Measurements from ENCODE around the gene RESP18.
A peak's percentile ranks its signal among the peaks of the same experiment; 100 is the strongest.
"Not testable (repeated sequence)": the region's sequence is repeated elsewhere in the genome, so short reads cannot be mapped to it uniquely, and the experiment has no call there.

The RESP18 gene

DNA sequence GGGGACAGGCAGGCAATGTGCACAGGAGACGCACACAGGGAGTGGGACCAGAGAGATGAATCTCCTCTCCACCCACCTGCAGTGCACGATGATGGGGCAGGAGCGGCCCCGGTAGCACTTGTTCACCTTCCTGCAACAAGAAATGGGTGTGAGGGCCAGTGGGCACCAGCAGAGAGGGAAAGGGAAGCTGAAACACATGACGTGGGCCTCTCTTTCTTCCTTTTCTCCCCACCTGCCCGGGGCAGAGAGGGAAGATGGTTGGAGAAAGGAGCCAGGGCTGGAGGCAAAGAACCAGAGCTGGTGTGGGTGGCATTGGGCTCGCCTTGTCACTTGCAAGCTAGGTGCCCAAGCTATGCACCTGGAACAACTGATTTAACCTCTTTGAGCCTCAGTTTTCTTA, 41.1 kb downstream of the RESP18 start:
- no peak for DNase-seq

DNA sequence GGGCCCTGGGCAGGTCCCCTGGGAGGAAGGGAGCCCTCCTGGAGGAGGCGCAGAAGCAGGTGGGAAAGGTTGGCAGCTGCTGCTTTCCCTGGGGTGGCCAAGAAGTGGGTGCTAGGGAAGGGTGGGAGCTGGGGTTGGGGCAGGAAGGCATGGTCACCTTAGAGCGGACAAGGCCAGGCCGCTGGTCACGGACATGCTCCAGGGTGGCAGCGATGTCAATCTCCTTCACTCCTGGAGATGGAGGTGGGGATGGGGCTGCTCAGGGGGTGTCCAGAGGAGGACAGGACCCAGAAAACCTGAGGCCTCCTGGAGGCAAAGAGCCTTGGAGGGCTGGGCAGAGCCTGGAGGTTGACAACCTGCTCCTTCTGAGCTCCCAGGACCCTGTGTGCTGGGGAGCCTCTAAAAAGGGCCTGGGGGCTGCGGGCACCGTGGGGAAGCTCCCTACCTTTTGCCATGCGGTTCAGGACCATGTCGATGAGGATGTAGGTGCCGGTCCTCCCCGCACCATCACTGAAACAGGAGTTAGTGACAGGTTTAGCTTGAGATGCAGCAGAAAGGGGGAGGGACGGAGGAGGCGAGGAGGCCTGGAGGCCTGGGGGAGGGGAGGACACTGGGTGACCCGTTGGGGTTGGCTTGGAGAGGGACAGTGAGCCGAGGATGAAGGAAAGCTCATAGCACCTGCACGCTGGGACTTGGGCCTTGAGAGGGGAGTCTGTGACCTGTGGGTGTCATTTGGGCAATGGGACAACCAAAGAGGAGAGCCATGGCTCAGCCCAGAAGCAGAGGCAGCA, 42.0 kb downstream of the RESP18 start:
- DNase-seq: no peak

- peak; percentile 37 to 80 for DNase-seq
Measured at GRCh38 chr2:219289537-219290361, 42.8 kb downstream of the RESP18 start.

- no peak for DNase-seq
Measured at GRCh38 chr2:219289195-219289536, 43.4 kb downstream of the RESP18 start.

DNA sequence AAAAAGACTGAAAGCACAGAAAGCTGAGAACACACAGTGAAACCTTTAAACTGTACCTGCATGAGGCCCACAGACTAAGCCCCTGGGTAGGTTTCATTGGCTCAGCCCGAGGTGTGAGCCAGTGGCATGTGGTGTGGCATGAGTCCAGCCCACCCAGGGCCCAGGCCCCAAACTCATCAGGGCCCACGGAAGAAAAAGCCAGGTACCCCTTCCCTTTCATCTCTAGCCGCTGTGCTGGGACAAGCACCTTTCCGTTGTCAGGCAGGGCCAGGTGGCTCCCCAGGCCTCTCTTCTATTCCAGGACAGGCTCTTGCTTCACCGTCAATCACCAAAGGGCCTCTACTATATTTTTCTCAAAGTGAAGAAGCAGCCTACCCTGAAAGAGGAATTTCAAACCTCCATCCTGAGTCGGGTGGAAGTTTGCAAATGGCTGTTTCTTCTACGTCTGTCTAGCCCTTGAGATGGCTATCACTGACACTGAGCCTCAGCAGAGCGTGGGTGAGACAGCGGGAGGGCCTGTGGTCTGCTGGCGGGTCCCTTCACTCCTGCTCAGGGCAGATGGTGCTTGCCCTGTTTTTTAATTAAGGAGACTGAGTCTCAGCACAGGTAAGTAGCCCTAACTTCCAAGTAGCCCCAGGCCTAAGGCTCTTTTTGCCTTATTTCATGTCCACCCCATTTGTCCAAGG, 44.8 kb downstream of the RESP18 start:
- no peak for DNase-seq

DNA sequence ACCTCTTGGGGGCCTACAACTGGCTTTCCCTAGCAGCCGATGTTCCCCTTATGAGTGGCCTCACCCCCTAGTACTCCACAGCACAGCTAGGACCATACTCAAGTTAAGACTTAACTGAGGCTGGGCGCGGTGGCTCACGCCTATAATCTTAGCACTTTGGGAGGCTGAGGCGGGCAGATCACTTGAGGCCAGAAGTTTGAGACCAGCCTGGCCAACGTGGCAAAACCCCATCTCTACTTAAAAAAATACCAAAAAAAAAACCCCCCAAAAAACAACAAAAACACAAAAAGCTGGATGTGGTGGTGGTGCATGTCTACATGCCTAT, 45.5 kb downstream of the RESP18 start:
- DNase-seq: not testable (repeated sequence)

GRCh38 chr2:219286436-219287115, 46.0 kb downstream of the RESP18 start:
- DNase-seq: no peak

DNA sequence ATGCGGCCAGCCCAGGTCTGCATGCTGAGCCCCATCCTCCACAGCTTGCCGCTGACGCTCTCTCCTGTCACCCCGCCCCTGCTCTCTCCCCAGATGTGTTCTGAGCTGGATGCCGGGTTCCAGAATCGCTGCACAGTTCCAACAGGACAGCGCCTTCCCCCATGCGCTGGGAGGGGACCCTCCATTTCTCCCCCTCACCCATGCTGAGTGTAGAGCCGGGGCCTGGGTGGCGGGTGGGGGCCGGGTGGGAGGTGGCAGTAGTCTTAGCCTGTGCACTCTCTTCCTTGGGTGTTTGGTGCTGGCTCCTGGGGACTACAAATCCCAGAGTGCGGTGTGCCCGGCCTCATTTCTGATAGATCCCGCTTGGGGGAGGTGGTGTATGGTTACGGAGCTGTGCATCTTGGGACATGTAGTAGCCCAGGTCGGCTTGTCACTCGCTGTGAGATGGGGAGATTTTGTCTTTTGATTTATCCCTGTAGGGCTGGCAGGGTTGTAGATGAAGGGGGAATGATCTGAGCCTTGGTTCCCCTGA, 46.6 kb downstream of the RESP18 start:
- DNase-seq: no peak

- no peak for DNase-seq
Measured at GRCh38 chr2:219285373-219285735, 47.2 kb downstream of the RESP18 start.

DNA sequence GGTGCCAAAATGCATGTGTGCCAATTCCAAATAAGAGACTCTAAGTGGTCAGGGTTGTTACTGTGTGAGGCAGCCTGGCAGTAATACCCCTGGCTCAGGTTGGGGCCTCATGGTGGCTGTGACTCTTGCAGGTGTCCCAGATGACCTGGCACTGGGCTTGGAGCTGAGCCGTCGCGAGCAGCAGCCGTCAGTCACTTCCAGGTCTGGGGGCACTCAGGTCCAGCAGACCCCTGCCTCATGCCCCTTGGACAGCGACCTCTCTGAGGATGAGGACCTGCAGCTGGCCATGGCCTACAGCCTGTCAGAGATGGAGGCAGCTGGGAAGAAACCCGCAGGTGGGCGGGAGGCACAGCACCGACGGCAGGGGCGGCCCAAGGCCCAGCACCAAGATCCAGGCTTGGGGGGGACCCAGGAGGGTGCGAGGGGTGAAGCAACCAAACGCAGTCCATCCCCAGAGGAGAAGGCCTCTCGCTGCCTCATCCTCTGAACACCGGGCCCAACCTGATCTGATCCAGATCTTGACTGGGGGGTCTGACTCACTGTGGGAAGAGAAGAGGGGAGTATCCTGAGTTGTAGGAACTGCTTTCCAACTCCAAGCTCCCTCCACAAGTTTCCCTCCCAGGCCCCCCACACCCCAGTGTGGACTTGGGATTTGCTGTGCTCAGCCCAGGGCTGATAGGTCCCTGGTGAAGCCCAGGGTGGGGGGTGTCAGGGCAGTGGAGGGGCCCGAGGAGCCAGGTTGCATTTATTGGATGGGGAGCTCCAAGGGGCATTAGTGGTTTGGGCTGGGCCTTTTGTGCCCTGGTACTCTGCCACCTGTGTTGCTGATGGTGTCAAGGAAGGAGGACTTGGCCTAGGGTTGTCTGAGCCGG, 47.8 kb downstream of the RESP18 start:
- no peak for DNase-seq

DNA sequence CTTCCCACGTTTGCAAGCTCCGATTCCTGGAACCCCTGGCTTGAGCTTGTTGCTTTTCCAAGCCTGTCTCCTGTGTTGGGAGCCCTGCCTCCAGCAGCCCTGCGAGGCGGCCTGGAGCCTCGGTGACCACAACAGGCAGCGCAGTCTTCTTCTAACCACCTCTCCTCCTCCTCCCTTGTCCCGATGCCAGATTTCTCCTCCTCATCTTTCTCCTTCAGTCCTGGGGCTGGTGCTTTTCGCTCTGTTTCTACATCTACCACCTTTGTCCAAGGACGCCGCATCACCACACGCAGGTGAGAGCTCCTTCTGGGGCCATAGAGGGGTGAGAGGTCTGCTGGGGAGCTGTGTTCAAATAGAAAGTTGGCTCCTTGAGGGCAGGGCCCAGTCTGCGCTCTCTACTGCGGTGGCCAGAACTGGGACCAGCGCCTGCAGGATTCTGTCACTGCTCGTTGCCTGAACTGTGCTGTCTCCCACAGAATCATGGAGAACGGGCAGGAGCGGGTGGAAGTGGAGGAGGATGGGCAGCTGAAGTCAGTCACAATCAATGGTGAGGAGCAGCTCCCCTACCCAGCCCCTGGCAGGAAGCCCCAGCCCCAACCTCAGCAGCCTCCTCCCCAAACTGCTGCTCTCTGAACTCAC, 49.5 kb downstream of the RESP18 start:
- no peak for DNase-seq

DNA sequence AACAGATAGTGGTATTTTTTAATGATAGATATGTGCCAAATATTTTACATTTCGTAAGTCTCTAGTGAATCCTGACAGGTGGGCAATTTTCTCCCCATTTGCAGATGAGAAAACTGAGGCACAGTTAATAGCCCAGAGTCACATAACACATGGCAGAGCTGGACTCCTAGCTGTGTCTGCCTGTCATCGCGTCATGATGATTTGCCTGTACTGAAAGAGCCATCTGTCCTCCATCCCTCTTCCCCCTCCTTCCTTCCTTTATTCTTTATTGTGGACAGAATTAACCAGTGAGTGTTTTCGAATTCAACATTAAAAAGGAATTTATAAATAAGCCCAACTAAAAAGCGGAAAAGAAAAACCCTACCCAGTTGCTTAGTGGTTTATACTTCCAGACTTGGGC, 50.2 kb downstream of the RESP18 start:
- no peak for DNase-seq

- DNase-seq: no peak
Measured at GRCh38 chr2:219281588-219281987, 51.0 kb downstream of the RESP18 start.

DNA sequence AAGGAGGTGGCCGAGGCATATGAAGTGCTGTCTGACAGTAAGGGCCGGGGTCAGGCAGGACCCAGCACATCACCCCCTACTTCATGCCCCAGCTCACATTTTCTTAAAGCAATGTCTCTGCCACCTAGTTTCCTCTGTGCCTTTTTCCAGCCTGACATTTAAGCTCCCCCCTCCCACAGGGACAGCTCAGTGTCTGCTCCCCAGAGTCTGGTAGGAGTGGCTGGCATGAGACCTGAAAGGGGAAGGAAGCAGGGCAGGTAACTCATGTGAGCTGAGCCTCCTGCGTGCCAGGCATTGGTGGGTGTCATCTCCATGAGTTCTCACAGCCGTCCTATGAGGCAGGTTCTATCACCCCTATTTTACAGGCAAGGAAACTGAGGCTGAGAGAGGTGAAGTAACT, 51.9 kb downstream of the RESP18 start:
- DNase-seq: no peak

DNA sequence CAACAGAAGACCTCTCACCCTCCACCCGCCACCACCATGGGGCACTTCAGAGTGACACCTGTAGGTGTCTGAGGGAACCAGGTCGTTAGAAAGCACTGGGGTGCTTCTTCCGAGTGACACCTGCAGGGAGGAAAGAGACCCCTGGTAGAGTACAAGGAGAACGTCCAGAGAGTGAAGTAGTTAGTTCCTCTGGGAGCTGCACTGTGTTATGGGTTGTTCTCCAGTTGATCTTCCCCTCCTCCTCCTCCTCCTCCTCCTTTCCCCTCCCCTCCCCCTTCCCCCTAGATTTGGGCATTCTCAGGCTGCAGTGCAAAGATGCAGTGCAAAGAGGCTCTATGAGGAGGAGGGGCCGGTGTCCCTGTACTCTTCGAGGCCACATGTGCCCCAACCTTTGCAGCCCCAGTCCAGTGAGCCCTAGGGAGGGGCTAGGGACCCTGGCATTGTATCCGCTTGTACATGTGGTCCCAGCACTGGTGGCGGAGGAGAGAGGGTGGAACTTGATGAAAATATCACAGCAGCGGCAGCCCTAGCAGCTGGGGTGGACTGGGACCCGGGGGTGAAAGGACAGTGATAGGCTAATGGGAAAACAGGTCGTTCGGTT, 52.5 kb downstream of the RESP18 start:
- no peak for DNase-seq

DNA sequence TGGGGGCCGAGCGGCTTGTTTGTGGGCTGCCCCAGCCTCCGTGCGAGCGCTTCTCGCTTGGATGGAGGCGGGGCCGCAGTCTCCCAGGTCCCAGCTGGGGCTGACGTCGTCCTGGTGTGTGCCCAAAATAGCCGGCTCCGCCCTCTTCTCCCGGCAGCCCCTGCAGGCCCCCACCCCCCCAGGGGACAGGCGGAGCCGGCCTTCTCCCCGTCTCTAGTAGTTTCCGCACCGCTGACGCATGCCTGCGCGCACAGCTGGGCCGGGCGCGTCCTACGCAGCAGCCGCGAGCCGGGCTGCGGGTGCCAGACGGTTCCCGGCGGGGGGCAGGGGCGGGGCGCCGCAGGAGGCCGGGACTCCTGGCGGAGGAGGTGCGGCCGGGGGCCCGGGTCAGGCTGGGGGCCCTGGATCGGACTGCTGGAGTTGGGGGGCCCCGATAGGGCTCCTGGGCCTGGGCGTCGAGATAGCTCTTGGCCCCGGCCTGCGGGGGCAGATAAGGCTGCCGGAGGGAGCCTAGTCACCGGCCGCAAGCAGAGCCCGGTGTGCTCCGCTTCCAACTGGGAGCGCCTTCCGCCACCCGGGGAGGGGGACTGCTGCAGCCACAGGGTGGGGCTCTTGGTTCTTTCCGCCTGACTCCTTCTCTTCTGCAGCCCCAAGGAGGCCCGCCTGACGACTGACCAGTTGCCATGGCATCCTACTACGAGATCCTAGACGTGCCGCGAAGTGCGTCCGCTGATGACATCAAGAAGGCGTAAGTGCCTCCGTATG, 53.2 kb downstream of the RESP18 start, which contains the start of gene DNAJB2:
DNAJB2 (plus strand) TSS at position 216 of the 765 bp plus-strand sequence; CDS start at position 684, 468 bp downstream.
- DNase-seq: peak; percentile 92 to 98

DNA sequence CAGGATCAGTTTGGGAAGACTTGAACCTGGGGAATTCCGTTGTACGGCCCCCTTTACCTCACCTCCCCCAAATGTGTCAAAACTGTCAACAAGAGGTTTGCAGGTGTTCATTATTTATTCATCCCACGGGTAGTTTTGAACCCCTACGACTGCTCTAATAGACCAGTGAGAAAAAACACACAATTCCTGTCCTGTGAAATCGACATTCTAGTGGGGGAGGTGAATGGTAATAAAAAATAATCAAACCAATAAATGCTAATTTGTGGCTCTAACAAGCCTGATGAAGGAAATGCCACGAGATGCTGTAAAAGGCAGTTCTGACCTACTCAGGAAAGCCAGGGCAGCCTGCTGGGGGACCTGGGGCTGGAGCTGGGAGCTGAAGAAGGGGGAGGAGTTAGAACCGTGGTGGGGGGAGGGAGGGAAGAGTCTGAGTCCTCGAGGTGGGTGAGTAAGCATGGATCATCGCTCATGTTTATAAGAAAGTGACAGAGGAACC, 53.8 kb downstream of the RESP18 start:
- DNase-seq: no peak

- peak; percentile 33 to 73 for DNase-seq
Measured at GRCh38 chr2:219277703-219278654, 54.6 kb downstream of the RESP18 start.

Measured in NCI-H446 (cell line).